CD14-positive monocyte (primary cell): ENCODE data around the gene ZNF691. TPM values are rescaled to one million over a fixed set of nuclear protein-coding genes. Genes with fewer than 3 reads are reported as not detected.

Source experiments
- DNase-seq, 3 donors: peaks; one replicate each; pipeline ENCODE4 v3.0.0-alpha.2; 2011 to 2022
- H2AFZ ChIP-seq: 2 replicates; pipeline ENCODE4 v1.6.0; 2012; ENCODE audit warnings: mild to moderate bottlenecking, low read depth, low read length, inconsistent platforms; ENCODE audit not compliant: insufficient read depth, poor library complexity, severe bottlenecking
- H3K27ac ChIP-seq, 2 donors: 1 replicate in 1 of 2; 2 replicates in 1 of 2; pipeline ENCODE4 v1.5.1; 2012 to 2013; ENCODE audit warnings: low read length in 2 of 2, control low read depth in 1 of 2, inconsistent platforms in 1 of 2, low read depth in 1 of 2, mild to moderate bottlenecking in 1 of 2
- H3K27me3 ChIP-seq, 2 donors: one replicate each; pipeline versions ENCODE4 v1.6.0 to v1.6.1; 2011 to 2013; ENCODE audit warnings: low read length in 2 of 2; ENCODE audit not compliant: control insufficient read depth in 2 of 2, insufficient read depth in 2 of 2
- H3K36me3 ChIP-seq, 2 donors: replicated peaks in 1 of 2; 1 replicate in 1 of 2; 2 replicates in 1 of 2; pipeline versions ENCODE4 v1.5.1 to v1.6.1; 2012 to 2013; ENCODE audit warnings: low read length in 2 of 2, control low read depth in 1 of 2, inconsistent platforms in 1 of 2, mild to moderate bottlenecking in 1 of 2; ENCODE audit not compliant: insufficient read depth in 2 of 2, control insufficient read depth in 1 of 2
- H3K4me1 ChIP-seq, 2 donors: 1 replicate in 1 of 2; 2 replicates in 1 of 2; pipeline versions ENCODE4 v1.5.1 to v1.6.1; 2012 to 2013; ENCODE audit warnings: low read length in 2 of 2, control low read depth in 1 of 2, inconsistent platforms in 1 of 2, mild to moderate bottlenecking in 1 of 2, moderate library complexity in 1 of 2; ENCODE audit not compliant: insufficient read depth in 2 of 2, control insufficient read depth in 1 of 2
- H3K4me2 ChIP-seq: replicated peaks from 2 replicates; pipeline ENCODE3; 2012; ENCODE audit warnings: low read length, moderate library complexity, mild to moderate bottlenecking; ENCODE audit not compliant: poor library complexity, severe bottlenecking; ENCODE audit errors: extremely low read depth
- H3K4me3 ChIP-seq, 3 experiments: fragments of 200-600 bp in 1 of 3; sonication (generic) in 1 of 3; replicated peaks in 1 of 3; 1 replicate in 2 of 3; 2 replicates in 1 of 3; pipeline ENCODE4 v1.5.1; 2011 to 2013; ENCODE audit warnings: low read length in 3 of 3, mild to moderate bottlenecking in 3 of 3, control low read depth in 2 of 3, low read depth in 2 of 3, inconsistent platforms in 1 of 3, moderate library complexity in 1 of 3
- H3K79me2 ChIP-seq: 2 replicates; pipeline ENCODE4 v1.6.0; 2012; ENCODE audit warnings: mild to moderate bottlenecking, control low read depth, inconsistent platforms, low read length, moderate library complexity; ENCODE audit not compliant: insufficient read depth
- H3K9ac ChIP-seq: 2 replicates; pipeline ENCODE4 v1.6.0; 2017; ENCODE audit warnings: low read length, mild to moderate bottlenecking; ENCODE audit not compliant: insufficient read depth, poor library complexity, severe bottlenecking
- H3K9me3 ChIP-seq, 2 donors: replicated peaks in 1 of 2; 1 replicate in 1 of 2; 2 replicates in 1 of 2; pipeline versions ENCODE4 v1.5.1 to v1.6.1; 2012 to 2013; ENCODE audit warnings: low read length in 2 of 2, control low read depth in 1 of 2; ENCODE audit not compliant: control insufficient read depth in 1 of 2, insufficient read depth in 1 of 2
- H4K20me1 ChIP-seq: 2 replicates; pipeline ENCODE4 v1.6.0; 2012; ENCODE audit warnings: mild to moderate bottlenecking, low read length, control low read depth, moderate library complexity; ENCODE audit not compliant: insufficient read depth
- H3K27ac Mint-ChIP-seq, 7 donors: one replicate each; pipeline ENCODE4 v1.8.0; 2020; ENCODE audit warnings: mild to moderate bottlenecking in 7 of 7, mixed read lengths in 7 of 7, moderate library complexity in 6 of 7, inconsistent platforms in 2 of 7
- H3K27me3 Mint-ChIP-seq, 3 donors: one replicate each; pipeline ENCODE4 v1.8.0; 2021 to 2022; ENCODE audit warnings: low read depth in 3 of 3, mild to moderate bottlenecking in 3 of 3, mixed read lengths in 3 of 3, moderate library complexity in 3 of 3, inconsistent platforms in 1 of 3
- H3K36me3 Mint-ChIP-seq, 2 donors: one replicate each; pipeline ENCODE4 v1.8.0; 2020; ENCODE audit warnings: mixed read lengths in 2 of 2, inconsistent platforms in 1 of 2, mild to moderate bottlenecking in 1 of 2
- H3K4me1 Mint-ChIP-seq: one replicate; pipeline ENCODE4 v1.8.0; 2020; ENCODE audit warnings: mild to moderate bottlenecking, mixed read lengths
- H3K4me3 Mint-ChIP-seq, 2 donors: one replicate each; pipeline ENCODE4 v1.8.0; 2020; ENCODE audit warnings: mild to moderate bottlenecking in 2 of 2, mixed read lengths in 2 of 2, moderate library complexity in 1 of 2
- H3K9me3 Mint-ChIP-seq, 7 donors: one replicate each; pipeline ENCODE4 v1.8.0; 2020 to 2022; ENCODE audit warnings: mixed read lengths in 7 of 7, mild to moderate bottlenecking in 6 of 7, moderate library complexity in 6 of 7, inconsistent platforms in 2 of 7
- WGBS: methylation state at CpG from one replicate; pipeline ENCODE4 v1.1.5; 2013; ENCODE audit warnings: missing lambda C conversion rate; ENCODE audit not compliant: insufficient coverage; 5-methylcytosine and 5-hydroxymethylcytosine counted together
- intact Hi-C, 2 donors: fragments of 100-400 bp; cut with micrococcal nuclease; formaldehyde crosslinking; loops; one replicate each; pipeline versions ENCODE4 v1.15.0 to v1.15.1; 2023
- polyA plus RNA-seq, 3 donors: library from polyadenylated mRNA; depleted of rRNA in 1 of 3; unstranded in 2 of 3; stranded (reverse) in 1 of 3; fragments of 300-500 nt in 2 of 3; fragments of >200 nt in 1 of 3; fragmentation: Illumina TruSeq in 2 of 3; gene quantifications; 1 replicate in 2 of 3; 2 replicates in 1 of 3; pipeline ENCODE4 v1.2.3, GENCODE V29; 2012 to 2021
- TF ChIP-seq, protein P1 (sequence below): fragments of 200-600 bp; IDR thresholded peaks from one replicate; pipeline ENCODE4 v1.8.0; 2022; ENCODE audit warnings: antibody characterized with exemption, mild to moderate bottlenecking

The ZNF691 gene
- polyA plus RNA-seq, 3 donors = 1.3 to 6.7 (median 1.8) TPM

DNA sequence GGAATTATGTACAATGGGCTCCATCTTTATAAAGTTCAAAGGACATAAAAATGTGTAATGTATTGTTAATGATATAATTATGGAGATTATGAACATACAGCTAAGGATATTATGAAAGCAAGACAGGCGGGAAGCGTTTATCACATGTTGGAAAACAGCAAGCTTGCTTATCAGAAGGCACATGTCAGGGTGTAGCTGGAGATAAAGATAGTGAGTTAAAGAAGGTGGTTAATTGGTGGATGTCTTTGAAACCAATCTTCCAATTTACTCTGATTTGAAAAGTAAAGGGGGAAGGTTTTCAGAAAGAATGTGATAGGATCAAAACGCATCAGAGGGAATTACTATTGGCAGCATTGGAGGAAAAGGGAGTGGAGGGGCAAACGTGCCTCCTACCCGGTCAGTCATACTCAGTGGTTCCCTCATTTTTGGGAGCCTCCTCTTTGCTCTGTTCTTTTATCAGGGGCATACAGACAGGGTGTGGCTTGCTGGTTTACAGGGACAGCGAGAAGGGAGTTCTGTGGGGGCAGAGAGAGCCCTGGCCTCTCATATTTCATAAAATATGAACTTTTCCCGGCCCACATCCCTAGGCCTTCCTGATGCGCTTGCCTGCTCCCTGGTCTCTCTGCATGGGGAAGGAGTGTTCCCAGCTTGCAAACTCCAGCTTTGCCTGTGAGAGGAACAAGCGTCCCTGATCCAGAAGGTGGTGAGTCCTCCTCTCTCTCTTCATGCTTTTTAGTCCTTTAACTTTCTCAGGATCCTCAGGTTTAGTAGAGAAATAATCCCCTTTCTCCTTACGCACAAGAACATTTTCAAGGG lies 21.2 kb upstream of the ZNF691 start:
- DNase-seq = no peak
- Mint-ChIP-seq H3K4me1 (peaks cover 16% of the 10 kb centered on the region), H3K9me3 (no peaks in the 10 kb centered on the region), H3K27ac (no peak overlapping the region), H3K27me3 (peaks cover 0 to 2% (median 0%) of the 10 kb centered on the region in 3 donors), H3K36me3 (peaks cover 33 to 44% of the 10 kb centered on the region in 2 donors), H3K4me3 (no peak overlapping the region)
- H3K27ac ChIP-seq = no peak overlapping the region
- intact Hi-C loops = no loop called here
- H3K4me3 ChIP-seq = no peak overlapping the region
- peaks cover 4 to 15% of the 10 kb centered on the region in 2 donors for H3K4me1 ChIP-seq
- peaks cover 12% of the 10 kb centered on the region for H3K79me2 ChIP-seq
- peaks cover 11% of the 10 kb centered on the region for H4K20me1 ChIP-seq
- H3K27me3 ChIP-seq = no peaks in the 10 kb centered on the region
- 83% methylated on average over 3 of the region's 10 CpGs for WGBS
- no peaks in the 10 kb centered on the region for H3K9me3 ChIP-seq
- peaks cover 13 to 48% of the 10 kb centered on the region in 2 donors for H3K36me3 ChIP-seq
- no peak overlapping the region for H3K9ac ChIP-seq
- H3K4me2 ChIP-seq = no peak overlapping the region
- no peak overlapping the region for H2AFZ ChIP-seq
- TF ChIP-seq, protein P1, sequence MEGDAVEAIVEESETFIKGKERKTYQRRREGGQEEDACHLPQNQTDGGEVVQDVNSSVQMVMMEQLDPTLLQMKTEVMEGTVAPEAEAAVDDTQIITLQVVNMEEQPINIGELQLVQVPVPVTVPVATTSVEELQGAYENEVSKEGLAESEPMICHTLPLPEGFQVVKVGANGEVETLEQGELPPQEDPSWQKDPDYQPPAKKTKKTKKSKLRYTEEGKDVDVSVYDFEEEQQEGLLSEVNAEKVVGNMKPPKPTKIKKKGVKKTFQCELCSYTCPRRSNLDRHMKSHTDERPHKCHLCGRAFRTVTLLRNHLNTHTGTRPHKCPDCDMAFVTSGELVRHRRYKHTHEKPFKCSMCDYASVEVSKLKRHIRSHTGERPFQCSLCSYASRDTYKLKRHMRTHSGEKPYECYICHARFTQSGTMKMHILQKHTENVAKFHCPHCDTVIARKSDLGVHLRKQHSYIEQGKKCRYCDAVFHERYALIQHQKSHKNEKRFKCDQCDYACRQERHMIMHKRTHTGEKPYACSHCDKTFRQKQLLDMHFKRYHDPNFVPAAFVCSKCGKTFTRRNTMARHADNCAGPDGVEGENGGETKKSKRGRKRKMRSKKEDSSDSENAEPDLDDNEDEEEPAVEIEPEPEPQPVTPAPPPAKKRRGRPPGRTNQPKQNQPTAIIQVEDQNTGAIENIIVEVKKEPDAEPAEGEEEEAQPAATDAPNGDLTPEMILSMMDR = no peak

DNA sequence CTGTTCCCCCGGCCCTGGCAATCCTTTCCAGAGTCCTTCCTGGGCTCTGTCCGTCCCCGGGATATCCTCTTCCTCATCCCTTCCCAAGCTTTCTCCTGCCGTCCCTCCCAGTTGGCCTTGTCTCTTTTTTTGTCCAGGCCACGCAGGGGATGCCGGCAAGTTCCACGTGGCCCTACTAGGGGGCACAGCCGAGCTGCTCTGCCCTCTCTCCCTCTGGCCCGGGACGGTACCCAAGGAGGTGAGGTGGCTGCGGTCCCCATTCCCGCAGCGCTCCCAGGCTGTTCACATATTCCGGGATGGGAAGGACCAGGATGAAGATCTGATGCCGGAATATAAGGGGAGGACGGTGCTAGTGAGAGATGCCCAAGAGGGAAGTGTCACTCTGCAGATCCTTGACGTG lies 15.8 kb upstream of the ZNF691 start:
- H3K9ac ChIP-seq = no peak overlapping the region
- no peak overlapping the region for H3K27ac ChIP-seq
- H3K4me3 ChIP-seq = no peak overlapping the region
- TF ChIP-seq, protein P1 = no peak
- H3K27me3 ChIP-seq = no peaks in the 10 kb centered on the region
- 94% methylated on average over 11 of the region's 17 CpGs for WGBS
- H2AFZ ChIP-seq = no peak overlapping the region
- Mint-ChIP-seq H3K27me3 (peaks cover 0 to 2% (median 0%) of the 10 kb centered on the region in 3 donors), H3K27ac (peak overlapping the region in 1 of 7 donors; percentile 46), H3K36me3 (peaks cover 50 to 64% of the 10 kb centered on the region in 2 donors), H3K4me1 (peaks cover 8% of the 10 kb centered on the region), H3K4me3 (no peak overlapping the region), H3K9me3 (no peaks in the 10 kb centered on the region)
- peaks cover 28 to 65% of the 10 kb centered on the region in 2 donors for H3K36me3 ChIP-seq
- no peaks in the 10 kb centered on the region for H3K79me2 ChIP-seq
- H3K9me3 ChIP-seq = no peaks in the 10 kb centered on the region
- DNase-seq = no peak
- H3K4me2 ChIP-seq = no peak overlapping the region
- peaks cover 9% of the 10 kb centered on the region in 2 donors for H3K4me1 ChIP-seq
- H4K20me1 ChIP-seq = no peaks in the 10 kb centered on the region
- intact Hi-C loops = no loop called here
